NOMO-1 treated with dmso at 0.1 percent for 144 hours (cell line): ENCODE results near the gene CHD3.
A peak's percentile ranks its signal among the peaks of the same experiment; 100 is the strongest.
"Not testable (repeated sequence)": the region's sequence is repeated elsewhere in the genome, so short reads cannot be mapped to it uniquely, and the experiment has no call there.

ENCODE experiments used
- DNase-seq: peaks from one replicate; lab custom pipeline; 2025; ENCODE audit not compliant: unreplicated experiment; lab: John Stamatoyannopoulos, UW

Gene CHD3

GRCh38 chr17:7930841-7931631 is 42.4 kb downstream of the CHD3 start:
- DNase-seq = no peak

- peak; percentile 99 for DNase-seq
Measured at GRCh38 chr17:7931709-7932482, 43.3 kb downstream of the CHD3 start, which contains the start of the genes CNTROB and TRAPPC1. CNTROB (plus strand) TSS chr17:7932206; CDS start chr17:7933080, 874 bp downstream. TRAPPC1 (minus strand) TSS chr17:7931946; CDS start chr17:7931829, 117 bp downstream.

DNA sequence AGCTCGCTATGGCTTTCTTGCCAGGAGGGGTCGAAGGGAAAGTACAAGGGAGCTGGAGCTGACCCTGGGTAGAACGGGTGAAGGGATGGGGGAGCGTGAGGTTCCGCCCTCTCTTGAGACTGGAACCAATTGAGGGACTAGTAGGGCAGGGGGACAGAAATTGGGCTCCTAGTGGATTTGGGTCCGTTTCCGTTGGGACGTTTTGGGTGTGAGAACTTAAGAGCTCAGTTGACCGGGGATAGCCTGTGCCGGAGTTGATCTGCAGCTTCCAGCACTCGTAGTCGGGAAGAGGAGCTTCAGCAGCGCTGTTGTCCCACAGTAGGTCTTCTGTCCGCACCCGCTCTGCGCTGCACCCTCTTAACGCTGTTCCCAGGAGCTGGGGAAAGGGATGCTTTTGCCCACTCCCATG is 43.9 kb downstream of the CHD3 start:
- no peak for DNase-seq

DNA sequence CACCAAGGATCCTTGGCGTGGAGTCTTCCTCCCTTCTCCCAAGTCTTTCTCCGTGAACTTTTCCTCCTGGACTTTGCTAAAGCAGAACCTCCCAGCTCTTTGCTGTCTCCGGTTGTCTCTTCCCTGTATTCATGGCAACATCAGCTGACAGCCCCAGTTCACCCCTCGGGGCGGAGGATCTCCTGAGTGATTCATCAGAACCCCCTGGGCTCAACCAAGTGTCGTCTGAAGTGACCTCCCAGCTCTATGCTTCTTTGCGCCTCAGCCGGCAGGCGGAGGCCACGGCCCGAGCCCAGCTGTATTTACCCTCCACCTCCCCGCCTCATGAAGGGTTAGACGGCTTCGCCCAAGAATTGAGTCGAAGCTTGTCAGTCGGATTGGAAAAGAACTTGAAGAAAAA is 44.4 kb downstream of the CHD3 start:
- peak; percentile 56 for DNase-seq

DNA sequence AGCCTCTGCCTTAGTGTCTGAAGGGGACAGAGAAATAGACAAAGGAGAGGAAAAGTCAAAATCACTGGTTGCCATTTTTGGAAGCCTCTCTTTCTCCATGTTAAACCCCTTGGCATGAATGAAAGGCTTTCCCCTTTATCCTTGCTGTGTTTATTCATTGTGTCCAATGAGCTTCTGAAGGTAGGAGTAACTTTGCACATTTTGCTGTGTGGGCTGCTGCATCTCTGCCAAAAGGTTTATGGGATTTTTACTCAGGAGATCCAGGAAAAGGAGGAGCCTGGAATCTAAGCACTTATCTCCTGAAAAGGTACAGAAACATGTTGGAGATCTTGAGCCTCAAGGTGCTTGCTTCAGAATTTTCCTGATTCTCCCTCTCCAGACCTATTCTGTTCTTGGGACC is 47.3 kb downstream of the CHD3 start:
- no peak for DNase-seq

GRCh38 chr17:7940034-7940433 is 51.4 kb downstream of the CHD3 start:
- DNase-seq = no peak

DNA sequence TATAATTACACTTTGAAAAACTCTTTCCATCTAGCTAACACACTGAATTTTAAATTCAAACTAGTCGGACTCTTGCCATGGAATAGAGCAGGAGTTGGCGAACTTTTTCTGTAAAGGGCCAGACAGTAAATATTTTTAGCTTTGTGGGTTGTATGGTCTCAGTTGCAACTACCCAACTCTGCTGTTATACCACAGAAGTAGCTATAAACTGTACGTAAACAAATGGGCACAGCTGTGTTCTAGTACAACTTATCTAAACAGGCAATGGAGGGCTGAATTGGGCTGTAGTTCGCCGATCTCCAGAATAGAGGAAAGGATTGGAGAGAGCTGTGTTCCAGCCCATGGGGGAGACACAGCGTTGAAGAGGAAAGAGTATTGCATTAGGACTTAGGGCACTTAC is 52.2 kb downstream of the CHD3 start:
- DNase-seq = no peak

- no peak for DNase-seq
Measured at GRCh38 chr17:7943291-7943690, 54.7 kb downstream of the CHD3 start.

DNA sequence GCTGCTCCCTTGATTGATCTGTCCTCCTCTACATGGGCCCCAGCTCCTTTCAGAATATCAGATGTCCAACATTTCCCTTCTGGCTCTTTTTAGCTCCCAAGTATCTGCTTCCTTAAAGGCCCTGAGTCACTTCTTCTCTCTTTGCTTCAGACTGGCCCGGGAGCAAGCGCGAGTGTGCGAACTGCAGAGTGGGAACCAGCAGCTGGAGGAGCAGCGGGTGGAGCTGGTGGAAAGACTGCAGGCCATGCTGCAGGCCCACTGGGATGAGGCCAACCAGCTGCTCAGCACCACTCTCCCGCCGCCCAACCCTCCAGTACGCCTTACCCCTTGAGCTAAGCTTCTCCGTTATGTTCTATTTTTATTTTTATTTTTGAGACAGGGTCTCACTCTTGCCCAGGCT is 55.7 kb downstream of the CHD3 start:
- DNase-seq = no peak

DNA sequence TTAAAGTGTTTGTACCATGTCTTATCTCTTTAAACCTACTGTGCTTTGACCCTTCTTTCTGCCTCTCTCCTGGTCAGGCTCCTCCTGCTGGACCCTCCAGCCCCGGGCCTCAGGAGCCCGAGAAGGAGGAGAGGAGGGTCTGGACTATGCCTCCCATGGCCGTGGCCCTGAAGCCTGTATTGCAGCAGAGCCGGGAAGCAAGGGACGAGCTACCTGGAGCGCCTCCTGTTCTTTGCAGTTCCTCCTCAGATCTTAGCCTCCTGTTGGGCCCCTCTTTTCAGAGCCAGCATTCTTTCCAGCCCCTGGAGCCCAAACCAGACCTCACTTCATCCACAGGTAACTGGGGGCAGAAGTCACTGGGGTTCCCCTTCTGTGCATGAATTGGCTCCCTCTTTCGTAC is 57.1 kb downstream of the CHD3 start:
- no peak for DNase-seq

- no peak for DNase-seq
Measured at GRCh38 chr17:7946441-7946840, 57.9 kb downstream of the CHD3 start.

DNA sequence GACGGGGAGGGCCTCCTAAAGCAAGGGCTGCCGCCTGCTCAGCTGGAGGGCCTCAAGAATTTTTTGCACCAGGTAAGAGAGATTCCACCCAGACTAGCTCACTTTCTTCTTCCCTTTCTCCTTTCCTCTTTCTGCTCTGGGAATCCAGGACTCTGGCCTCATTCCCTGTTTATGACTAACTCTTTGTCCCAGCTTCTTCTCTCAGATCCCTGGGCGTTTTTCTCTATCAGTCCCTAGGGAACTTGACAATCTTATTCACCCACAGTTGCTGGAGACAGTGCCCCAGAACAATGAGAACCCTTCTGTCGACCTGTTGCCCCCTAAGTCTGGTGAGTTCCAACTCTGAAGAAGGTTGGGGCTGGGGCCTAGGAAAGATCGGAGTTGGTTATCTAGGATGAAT is 59.1 kb downstream of the CHD3 start:
- no peak for DNase-seq

DNA sequence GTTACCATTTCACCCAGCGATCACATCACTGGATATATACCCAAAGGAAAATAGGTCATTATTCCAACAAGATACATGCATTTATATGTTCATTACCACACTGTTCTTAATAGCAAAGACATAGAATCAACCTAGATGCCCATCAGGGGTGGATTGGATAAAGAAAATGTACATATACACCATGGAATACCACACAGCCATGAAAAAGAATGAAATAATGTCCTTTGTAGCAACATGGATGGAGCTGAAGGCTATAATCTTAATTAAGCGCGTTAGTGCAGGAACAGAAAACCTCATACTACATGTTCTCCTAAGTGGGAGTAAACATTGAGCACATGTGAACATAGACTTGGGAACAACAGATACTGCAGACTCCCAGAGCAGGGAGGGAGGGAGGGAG is 62.0 kb downstream of the CHD3 start:
- DNase-seq = no peak

GRCh38 chr17:7951143-7951792 is 62.7 kb downstream of the CHD3 start:
- DNase-seq = no peak

- DNase-seq = not testable (repeated sequence)
Measured at GRCh38 chr17:7953266-7953665, 64.7 kb downstream of the CHD3 start.

DNA sequence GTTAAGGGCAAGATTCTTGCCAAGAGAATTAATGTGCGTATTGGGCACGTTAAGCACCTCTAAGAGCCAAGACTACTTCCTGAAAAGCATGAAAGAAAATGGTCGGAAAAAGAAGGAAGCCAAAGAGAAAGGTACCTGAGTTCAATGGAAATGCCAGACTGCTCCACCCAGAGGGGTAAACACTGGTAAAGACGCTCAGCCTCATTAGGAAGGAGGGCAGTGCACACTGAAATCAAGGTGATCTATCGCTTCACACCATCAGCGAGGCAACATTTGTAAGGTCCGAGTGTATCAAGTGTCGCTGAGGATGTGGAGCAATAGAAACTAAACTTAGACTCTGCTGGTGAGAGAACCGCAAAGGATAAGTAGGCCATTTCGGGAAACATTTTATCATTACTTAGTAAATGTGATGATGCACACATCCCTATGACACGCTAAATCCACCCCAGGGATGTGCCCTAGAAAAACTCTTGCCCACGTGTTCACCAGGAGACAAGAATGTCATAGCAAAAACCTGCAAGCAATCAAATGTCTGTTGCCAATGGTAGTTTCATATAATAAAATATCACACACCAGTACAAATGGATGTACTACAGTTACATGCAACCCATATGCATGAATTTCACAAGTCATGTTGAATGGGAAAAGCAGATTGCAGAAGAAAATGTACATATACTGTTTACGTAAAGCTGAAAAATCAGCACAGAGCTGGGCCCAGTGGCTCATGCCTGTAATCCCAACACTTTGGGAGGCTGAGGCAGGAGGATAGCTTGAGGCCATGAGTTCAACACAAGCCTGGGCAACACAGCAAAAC is 67.0 kb downstream of the CHD3 start:
- peak; percentile 10 for DNase-seq

DNA sequence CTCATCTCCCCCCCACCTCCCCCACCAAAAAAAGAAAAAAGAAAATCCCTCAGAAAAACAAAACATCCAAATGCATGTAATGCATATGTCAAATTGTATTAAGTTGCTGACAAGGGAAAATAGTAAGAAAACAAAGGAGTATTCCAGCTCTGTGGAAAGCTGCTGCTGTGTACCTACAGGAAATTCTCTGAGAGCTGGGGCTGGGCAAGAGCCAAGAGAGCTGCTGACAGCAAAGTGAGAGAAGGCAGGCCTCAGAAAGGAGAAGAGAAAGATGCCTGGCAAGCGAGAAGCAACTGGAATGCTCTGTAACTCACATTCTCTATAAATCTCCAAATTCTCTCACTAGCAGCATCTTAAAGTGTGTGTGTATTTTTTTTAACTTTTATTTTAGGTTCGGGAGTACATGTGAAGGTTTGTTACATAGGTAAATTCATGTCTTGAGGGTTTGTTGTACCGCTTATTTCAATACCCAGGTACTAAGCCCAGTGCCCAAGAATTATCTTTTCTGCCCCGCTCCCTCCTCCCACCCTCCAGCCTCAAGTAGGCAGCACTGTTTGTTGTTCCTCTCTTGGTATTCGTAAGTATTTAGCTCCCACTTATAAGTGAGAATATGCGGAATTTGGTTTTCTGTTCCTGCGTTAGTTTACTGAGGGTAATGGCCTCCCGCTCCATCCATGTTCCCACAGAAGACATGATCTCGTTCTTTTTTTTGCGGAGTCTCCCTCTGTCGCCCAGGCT is 67.8 kb downstream of the CHD3 start:
- no peak for DNase-seq

GRCh38 chr17:7959503-7960253 is 71.1 kb downstream of the CHD3 start:
- DNase-seq = peak; percentile 66

- DNase-seq = no peak
Measured at GRCh38 chr17:7961421-7961820, 72.8 kb downstream of the CHD3 start.
